DOHH2 (cell line): ENCODE measurements around the gene GANAB.

Source experiments
- H3F3A ChIP-seq: fragments of 200-600 bp; sonication (generic), shearing (Covaris generic); 2 replicates; pipeline ENCODE4 v1.6.0; 2016; ENCODE audit warnings: antibody characterized with exemption, mild to moderate bottlenecking; ENCODE audit not compliant: control insufficient read depth, insufficient read depth
- H3K27ac ChIP-seq: fragments of 200-600 bp; sonication (generic); 2 replicates; pipeline ENCODE4 v1.5.1; 2014; ENCODE audit warnings: low read depth, mild to moderate bottlenecking, low read length, moderate library complexity
- H3K27me3 ChIP-seq: fragments of 200-600 bp; sonication (generic); 2 replicates; pipeline ENCODE4 v1.6.1; 2014; ENCODE audit warnings: mild to moderate bottlenecking, low read length, mixed read lengths; ENCODE audit not compliant: control insufficient read depth
- H3K36me3 ChIP-seq: fragments of 200-600 bp; sonication (generic); 2 replicates; pipeline ENCODE4 v1.6.1; 2014; ENCODE audit warnings: mild to moderate bottlenecking, low read length, moderate library complexity, mixed read lengths; ENCODE audit not compliant: control insufficient read depth
- H3K4me1 ChIP-seq: fragments of 200-600 bp; sonication (generic); 2 replicates; pipeline ENCODE4 v1.6.1; 2014; ENCODE audit warnings: mild to moderate bottlenecking, low read length, mixed read lengths; ENCODE audit not compliant: control insufficient read depth
- H3K4me2 ChIP-seq: fragments of 200-600 bp; sonication (generic); 2 replicates; pipeline ENCODE4 v1.6.0; 2014; ENCODE audit warnings: mild to moderate bottlenecking, low read length, moderate library complexity
- H3K4me3 ChIP-seq: fragments of 200-600 bp; sonication (generic); 2 replicates; pipeline ENCODE4 v1.5.1; 2014; ENCODE audit warnings: mild to moderate bottlenecking, low read length, mixed read lengths
- H3K79me2 ChIP-seq: fragments of 200-600 bp; sonication (generic); 2 replicates; pipeline ENCODE4 v1.6.1; 2014; ENCODE audit warnings: mild to moderate bottlenecking, low read length, mixed read lengths; ENCODE audit not compliant: control insufficient read depth
- H3K9me2 ChIP-seq: fragments of 200-600 bp; sonication (generic); replicated peaks from 2 replicates; pipeline ENCODE4 v1.6.1; 2014; ENCODE audit warnings: mild to moderate bottlenecking, low read length, mixed read lengths; ENCODE audit not compliant: control insufficient read depth
- H3K9me3 ChIP-seq: fragments of 200-600 bp; sonication (generic); 2 replicates; pipeline ENCODE4 v1.6.1; 2014; ENCODE audit warnings: antibody characterized with exemption, low read length, mixed read lengths; ENCODE audit not compliant: control insufficient read depth, insufficient read depth
- H4K20me1 ChIP-seq: fragments of 200-600 bp; sonication (generic); 2 replicates; pipeline ENCODE4 v1.6.0; 2014; ENCODE audit warnings: low read depth, mild to moderate bottlenecking, antibody characterized with exemption, low read length, moderate library complexity; ENCODE audit not compliant: control insufficient read depth, insufficient read depth
- EZH2phosphoT487 ChIP-seq: fragments of 200-600 bp; sonication (generic); IDR thresholded peaks from 2 replicates; pipeline ENCODE4 v1.6.1; 2017; ENCODE audit warnings: borderline replicate concordance, mild to moderate bottlenecking, antibody characterized with exemption, low read length, moderate library complexity, mixed read lengths
- TF ChIP-seq, protein P1 (sequence below): fragments of 200-600 bp; sonication (generic); IDR thresholded peaks from one replicate; pipeline ENCODE4 v1.5.1; 2014; ENCODE audit warnings: antibody characterized with exemption, mild to moderate bottlenecking, low read depth, low read length; ENCODE audit not compliant: poor library complexity, severe bottlenecking

The GANAB gene

DNA sequence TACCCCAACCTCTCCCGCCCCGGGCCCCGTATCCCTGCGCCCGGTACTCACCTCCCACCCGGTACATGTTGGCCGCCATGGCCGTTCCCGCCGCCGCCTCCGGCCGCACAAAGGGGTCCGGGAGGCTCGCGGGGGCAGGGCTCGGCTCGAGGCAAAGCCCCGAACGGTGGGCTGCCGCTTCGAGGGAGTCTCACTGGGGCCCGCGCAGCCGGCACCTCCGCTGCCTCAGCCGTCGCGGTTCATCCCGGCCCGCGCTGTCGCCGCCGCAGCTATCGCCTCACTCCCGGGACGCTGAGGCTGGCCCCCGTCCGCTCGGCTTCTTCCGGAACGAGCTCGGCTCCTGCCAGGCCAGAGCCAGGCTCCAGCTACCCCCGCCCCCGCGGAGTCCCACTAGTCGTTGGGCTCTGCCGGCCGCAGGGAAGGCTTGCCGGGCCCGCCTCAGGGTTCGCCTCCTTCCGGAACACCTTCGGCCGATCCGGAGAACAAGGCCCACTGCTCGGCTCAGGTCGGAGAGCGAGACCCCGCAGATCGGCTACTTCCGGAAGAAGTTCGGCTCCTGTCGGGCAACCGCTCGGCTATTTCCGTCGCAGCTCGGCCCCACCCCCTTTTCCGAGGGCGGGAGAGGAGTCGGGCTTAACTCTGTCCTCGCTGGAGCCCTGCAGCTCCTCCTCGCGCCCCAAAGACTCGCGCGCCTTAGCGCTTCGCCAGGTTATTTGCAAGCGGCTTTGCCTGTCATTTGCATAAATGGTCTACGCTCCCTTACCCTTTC lies 44.9 kb downstream of the GANAB start, which contains the start of gene MTA2:
TSS of gene MTA2 (minus strand) at position 494 of the 769 bp plus-strand sequence. CDS start at position 79, 415 bp downstream.
- H3K4me1 ChIP-seq: peaks cover 32% of the 10 kb centered on the region
- no peaks in the 10 kb centered on the region for H3K27me3 ChIP-seq
- H3K79me2 ChIP-seq: peaks cover 44% of the 10 kb centered on the region
- TF ChIP-seq, protein P1, sequence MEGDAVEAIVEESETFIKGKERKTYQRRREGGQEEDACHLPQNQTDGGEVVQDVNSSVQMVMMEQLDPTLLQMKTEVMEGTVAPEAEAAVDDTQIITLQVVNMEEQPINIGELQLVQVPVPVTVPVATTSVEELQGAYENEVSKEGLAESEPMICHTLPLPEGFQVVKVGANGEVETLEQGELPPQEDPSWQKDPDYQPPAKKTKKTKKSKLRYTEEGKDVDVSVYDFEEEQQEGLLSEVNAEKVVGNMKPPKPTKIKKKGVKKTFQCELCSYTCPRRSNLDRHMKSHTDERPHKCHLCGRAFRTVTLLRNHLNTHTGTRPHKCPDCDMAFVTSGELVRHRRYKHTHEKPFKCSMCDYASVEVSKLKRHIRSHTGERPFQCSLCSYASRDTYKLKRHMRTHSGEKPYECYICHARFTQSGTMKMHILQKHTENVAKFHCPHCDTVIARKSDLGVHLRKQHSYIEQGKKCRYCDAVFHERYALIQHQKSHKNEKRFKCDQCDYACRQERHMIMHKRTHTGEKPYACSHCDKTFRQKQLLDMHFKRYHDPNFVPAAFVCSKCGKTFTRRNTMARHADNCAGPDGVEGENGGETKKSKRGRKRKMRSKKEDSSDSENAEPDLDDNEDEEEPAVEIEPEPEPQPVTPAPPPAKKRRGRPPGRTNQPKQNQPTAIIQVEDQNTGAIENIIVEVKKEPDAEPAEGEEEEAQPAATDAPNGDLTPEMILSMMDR: no peak
- no peak for TF ChIP-seq EZH2phosphoT487
- peak within 1 kb of the TSS; percentile 89 for H3K4me3 ChIP-seq
- H4K20me1 ChIP-seq: peaks cover 8% of the 10 kb centered on the region; the same call in 1 of the 2 replicates
- peaks cover 76% of the 10 kb centered on the region for H3K36me3 ChIP-seq
- peak within 1 kb of the TSS; percentile 90 for H3K4me2 ChIP-seq
- H3K9me2 ChIP-seq: no peaks in the 10 kb centered on the region
- H3F3A ChIP-seq: 0 out of 2 replicates have a peak, but pooled peaks cover 6% of the 10 kb centered on the region
- no peaks in the 10 kb centered on the region for H3K9me3 ChIP-seq
- H3K27ac ChIP-seq: peak within 1 kb of the TSS; percentile 73

DNA sequence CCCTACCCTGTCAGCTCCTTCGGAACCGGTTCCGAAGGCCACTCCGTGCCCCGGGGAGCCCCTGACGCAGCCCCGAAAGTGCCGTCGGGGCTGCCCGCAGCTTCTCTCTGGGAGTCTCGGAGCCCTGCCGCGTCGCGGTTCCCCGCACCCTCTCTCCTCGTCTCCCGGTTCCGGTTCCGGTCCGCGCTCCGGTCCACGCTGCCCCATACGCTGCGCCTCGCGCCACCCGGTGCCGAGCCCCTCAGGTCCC lies 45.4 kb downstream of the GANAB start:
- Histone ChIP-seq H3K4me1 (peaks cover 32% of the 10 kb centered on the region), H3K9me2 (no peaks in the 10 kb centered on the region), H3F3A (0 out of 2 replicates have a peak, but pooled peaks cover 6% of the 10 kb centered on the region), H3K4me2 (peak overlapping the region; percentile 90), H3K27ac (peak overlapping the region; percentile 73), H3K27me3 (no peaks in the 10 kb centered on the region), H3K9me3 (no peaks in the 10 kb centered on the region), H3K79me2 (peaks cover 44% of the 10 kb centered on the region), H3K36me3 (peaks cover 77% of the 10 kb centered on the region), H3K4me3 (peak overlapping the region; percentile 89), H4K20me1 (peaks cover 8% of the 10 kb centered on the region; the same call in 1 of the 2 replicates)
- TF ChIP-seq, protein P1: no peak

DNA sequence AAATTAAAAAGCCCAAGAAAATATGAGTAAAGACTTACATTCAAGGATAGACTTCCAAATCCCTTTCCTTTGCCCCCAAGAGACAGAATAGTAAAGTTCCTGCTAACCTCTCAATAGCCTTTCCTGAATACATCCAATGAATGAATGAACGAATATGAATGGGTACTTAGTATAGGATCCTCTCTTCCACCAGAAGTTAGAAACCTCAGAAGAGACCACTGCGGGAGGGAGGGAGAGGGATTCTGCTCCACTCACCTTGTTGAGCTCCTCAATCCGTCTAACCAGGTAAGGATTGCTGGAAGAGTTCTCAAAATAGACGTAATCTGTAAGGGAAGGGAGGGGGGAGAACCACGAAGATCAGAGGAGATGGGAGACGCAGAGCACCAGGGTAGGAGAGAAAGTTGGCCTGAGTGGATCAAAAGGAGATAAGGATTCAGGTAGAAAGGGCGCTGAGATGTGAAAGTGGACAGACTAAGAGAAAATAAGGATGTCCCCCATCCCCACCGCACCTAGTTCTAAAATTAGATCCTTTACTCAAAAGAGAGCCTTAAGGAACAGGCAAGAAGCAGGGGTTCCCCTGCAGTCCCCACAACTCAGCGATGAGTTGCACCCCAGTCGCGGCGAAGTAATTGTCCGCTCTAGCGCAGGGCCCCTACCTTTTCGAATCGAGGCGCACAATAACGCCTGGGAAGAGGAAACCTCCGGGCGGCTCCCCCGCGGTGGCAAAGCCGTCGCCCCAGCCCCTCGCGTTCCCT lies 45.9 kb downstream of the GANAB start:
- H3K36me3 ChIP-seq: peaks cover 77% of the 10 kb centered on the region
- no peaks in the 10 kb centered on the region for H3K9me3 ChIP-seq
- H4K20me1 ChIP-seq: peaks cover 8% of the 10 kb centered on the region; the same call in 1 of the 2 replicates
- peak overlapping the region; percentile 89 for H3K4me3 ChIP-seq
- H3K27me3 ChIP-seq: no peaks in the 10 kb centered on the region
- H3K79me2 ChIP-seq: peaks cover 44% of the 10 kb centered on the region
- peak overlapping the region; percentile 73 for H3K27ac ChIP-seq
- H3K4me1 ChIP-seq: peaks cover 32% of the 10 kb centered on the region
- 0 out of 2 replicates have a peak, but pooled peaks cover 11% of the 10 kb centered on the region for H3F3A ChIP-seq
- H3K4me2 ChIP-seq: peak overlapping the region; percentile 90
- H3K9me2 ChIP-seq: no peaks in the 10 kb centered on the region
- no peak for TF ChIP-seq EZH2phosphoT487
- TF ChIP-seq, protein P1: no peak
